ENCODE results near the gene EVPL.
"Not testable (repeated sequence)": the region's sequence is repeated elsewhere in the genome, so short reads cannot be mapped to it uniquely, and the experiment has no call there.

Gene EVPL

DNA sequence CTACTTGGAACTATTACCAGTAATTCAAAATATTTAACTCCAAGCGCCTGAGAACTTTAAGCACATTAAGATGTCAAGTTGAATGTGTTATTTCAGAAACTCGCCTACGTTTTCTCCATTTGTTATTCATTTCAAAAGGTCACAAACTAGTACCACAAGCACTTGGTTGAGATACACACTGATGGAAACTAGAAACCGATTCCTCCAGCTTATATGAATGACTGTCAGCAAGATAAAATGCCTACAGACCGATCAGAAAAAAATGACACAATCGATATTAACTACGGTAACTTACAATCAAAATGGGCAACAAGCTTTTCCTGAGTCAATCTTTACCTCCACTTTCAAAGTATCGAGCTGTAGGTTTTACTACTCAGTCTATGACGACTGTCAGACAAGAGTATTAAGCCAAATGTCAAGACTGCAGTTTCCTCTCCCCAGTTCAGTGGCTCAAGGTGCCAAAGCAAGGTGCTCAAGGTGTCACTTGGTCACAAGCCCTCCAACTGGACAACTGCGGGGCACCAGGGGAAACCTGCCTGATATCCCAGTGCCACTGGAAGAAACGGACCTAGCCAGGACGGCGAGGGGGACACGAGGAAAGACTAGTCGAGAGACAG lies 44.5 kb upstream of the EVPL start:
- TF ChIP-seq, protein P1, sequence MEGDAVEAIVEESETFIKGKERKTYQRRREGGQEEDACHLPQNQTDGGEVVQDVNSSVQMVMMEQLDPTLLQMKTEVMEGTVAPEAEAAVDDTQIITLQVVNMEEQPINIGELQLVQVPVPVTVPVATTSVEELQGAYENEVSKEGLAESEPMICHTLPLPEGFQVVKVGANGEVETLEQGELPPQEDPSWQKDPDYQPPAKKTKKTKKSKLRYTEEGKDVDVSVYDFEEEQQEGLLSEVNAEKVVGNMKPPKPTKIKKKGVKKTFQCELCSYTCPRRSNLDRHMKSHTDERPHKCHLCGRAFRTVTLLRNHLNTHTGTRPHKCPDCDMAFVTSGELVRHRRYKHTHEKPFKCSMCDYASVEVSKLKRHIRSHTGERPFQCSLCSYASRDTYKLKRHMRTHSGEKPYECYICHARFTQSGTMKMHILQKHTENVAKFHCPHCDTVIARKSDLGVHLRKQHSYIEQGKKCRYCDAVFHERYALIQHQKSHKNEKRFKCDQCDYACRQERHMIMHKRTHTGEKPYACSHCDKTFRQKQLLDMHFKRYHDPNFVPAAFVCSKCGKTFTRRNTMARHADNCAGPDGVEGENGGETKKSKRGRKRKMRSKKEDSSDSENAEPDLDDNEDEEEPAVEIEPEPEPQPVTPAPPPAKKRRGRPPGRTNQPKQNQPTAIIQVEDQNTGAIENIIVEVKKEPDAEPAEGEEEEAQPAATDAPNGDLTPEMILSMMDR (IDR thresholded peaks at IDR 0.05; ENCODE audit: control extremely low read depth, extremely low read depth, low read depth, missing control alignments), result no peak
- ChIA-PET CTCF (interaction anchor here (1.0 to 1.7 kb wide), 4 partner anchors 11 to 327 kb away, joined by 3 to 5 read pairs (median 3); no protein-coding TSS in a partner anchor), POLR2A (interaction anchor here (1.0 kb wide), 1 partner anchor 282 kb away, joined by 3 read pairs; the partner anchor contains the start of gene PRPSAP1)
- peak; percentile 66 for DNase-seq (ENCODE audit: extremely low spot score)

DNA sequence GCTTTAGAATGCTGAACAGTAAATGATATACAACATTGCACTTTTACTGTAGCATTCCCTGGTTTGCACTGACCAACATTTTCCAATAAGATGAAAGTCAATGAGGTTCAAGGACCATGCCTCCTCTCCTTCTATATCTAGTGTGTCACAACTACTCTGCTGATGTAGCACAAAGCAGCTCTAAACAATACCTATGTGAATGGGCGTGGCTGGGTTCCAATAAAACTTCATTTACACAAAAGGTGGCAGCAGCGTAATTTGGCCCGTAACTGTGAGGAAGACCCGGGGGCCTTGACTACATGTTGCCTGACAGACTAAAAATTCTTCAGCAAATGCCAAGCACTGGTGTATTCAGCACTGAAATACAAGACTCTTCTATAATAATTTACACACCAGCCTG lies 38.7 kb upstream of the EVPL start:
- ChIA-PET POLR2A (no interaction called here), CTCF (interaction anchor here (1.2 to 2.9 kb wide), 5 partner anchors 14 to 332 kb away, joined by 3 to 10 read pairs (median 5); no protein-coding TSS in a partner anchor)
- TF ChIP-seq, protein P1 (IDR thresholded peaks at IDR 0.05; ENCODE audit: control extremely low read depth, extremely low read depth, low read depth, missing control alignments), result no peak
- no peak for DNase-seq (ENCODE audit: extremely low spot score)

DNA sequence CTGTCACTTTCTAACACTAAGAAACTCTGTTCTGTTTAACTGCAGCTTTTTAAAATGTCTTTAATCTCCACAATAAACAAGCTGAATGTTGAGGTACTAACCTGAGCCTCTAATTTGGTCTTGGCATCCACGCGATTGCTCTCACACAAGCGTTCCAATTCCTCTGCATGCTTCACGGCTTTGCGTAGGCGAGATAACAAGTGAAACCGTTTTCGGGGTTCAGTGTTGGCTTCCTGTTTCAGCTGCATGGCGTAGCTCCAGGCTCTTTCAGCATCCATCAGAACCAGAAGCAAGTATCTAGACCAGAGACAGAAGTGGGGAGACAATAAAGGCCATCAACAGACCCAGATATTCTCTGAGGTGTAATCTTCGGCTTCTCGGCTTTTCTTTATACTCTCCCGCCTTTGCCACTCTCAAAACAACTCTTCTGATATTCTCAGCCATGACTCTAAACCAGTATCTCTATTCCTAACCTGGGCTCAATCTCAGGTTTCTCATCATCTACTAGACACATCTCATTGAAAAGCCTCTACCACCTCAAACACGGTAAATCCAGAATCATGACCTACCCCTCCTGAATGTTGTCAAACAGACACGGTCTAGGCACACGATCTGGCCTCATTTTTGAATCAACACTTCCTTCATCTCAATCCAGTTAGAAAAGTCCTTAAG lies 36.9 kb upstream of the EVPL start:
- POLR2A ChIA-PET, result interaction anchor here (0.7 kb wide), 2 partner anchors 183 to 448 kb away, joined by 4 read pairs; no protein-coding TSS in a partner anchor

DNA sequence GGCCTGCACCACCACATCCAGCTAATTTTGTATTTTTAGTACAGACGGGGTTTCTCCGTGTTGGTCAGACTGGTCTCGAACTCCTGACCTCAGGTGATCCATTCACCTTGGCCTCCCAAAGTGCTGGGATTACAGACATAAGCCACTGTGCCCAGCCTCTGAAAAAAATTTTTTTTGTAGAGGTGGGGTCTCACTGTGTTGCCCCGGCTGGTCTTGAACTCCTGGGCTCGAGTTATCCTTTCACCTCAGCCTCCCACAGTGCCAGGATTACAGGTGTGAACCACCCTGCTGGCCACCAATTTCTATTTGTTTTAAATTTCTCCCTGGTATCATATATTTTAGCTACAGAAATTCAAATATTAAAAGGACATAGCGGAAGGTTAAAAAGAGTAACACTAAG lies 31.2 kb upstream of the EVPL start:
- CTCF ChIA-PET, result interaction anchor here (1.0 to 1.6 kb wide), 5 partner anchors 12 to 221 kb away, joined by 3 to 5 read pairs (median 4); no protein-coding TSS in a partner anchor
- DNase-seq (ENCODE audit: extremely low spot score); POLR2A ChIA-PET: not testable (repeated sequence)

More for the DNA sequence above, 36.9 kb upstream of the EVPL start:
- CTCF ChIA-PET, result interaction anchor here (0.8 to 3.7 kb wide), 11 partner anchors 11 to 493 kb away, joined by 3 to 20 read pairs (median 3); partner anchors contain the start of genes FBF1, GALR2 and SPHK1
- DNase-seq (ENCODE audit: extremely low spot score), result no peak
- TF ChIP-seq, protein P1 (IDR thresholded peaks at IDR 0.05; ENCODE audit: control extremely low read depth, extremely low read depth, low read depth, missing control alignments), result no peak

DNA sequence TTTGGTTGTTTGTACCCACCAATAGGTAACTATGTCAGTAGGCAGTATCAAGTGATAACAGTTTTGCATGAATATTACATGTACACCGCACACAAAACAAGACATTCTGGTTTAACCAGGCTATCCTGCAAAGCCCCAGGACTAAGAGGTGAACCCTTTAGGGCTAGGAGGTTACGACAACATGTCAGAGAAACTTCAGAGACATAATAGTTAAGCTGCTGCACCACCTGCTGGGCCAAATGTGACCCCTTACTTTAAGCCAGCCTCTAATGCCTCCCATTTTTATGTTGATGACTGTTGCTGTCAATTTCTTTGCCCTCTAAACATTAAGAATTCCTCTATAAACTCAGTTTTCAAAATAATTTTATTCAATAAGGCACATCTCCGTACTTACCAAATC lies 29.8 kb upstream of the EVPL start:
- DNase-seq (ENCODE audit: extremely low spot score), result no peak
- POLR2A ChIA-PET, result no interaction called here
- TF ChIP-seq, protein P1 (IDR thresholded peaks at IDR 0.05; ENCODE audit: control extremely low read depth, extremely low read depth, low read depth, missing control alignments), result no peak
- CTCF ChIA-PET, result interaction anchor here (1.1 to 1.6 kb wide), 3 partner anchors 15 to 42 kb away, joined by 3 to 5 read pairs (median 4); no protein-coding TSS in a partner anchor

DNA sequence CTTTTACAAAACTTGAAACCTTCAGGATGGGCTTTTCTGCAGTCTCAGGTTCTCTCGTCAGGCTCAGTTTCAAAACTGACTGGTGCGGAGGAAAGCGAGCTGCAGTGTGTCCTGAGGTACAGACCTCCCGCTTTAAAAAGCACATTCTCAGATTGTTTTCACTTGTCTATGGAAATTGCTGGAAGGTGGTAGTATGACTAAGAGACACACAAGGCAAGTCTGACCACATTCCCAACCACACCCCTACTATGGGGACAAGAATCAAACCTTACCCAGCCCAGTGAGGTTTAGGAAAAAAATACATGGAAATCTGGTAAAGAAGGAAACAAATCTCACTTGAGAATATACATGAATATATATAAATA lies 27.0 kb upstream of the EVPL start:
- ChIA-PET POLR2A (no interaction called here), CTCF (no interaction called here)
- TF ChIP-seq, protein P1 (IDR thresholded peaks at IDR 0.05; ENCODE audit: control extremely low read depth, extremely low read depth, low read depth, missing control alignments), result no peak
- no peak for DNase-seq (ENCODE audit: extremely low spot score)
